ENCODE data around the gene ACSS2.

ACSS2 gene

GRCh38 chr20:34965051-34965450 lies 88.6 kb downstream of the ACSS2 start:
- no peak overlapping the region for H3K4me3 ChIP-seq (ENCODE audit: extremely low read depth, insufficient read depth, low read length, poor library complexity, severe bottlenecking)
- no peaks in the 10 kb centered on the region for H3K36me3 ChIP-seq (ENCODE audit: control insufficient read depth, insufficient read depth, low read length)
- H3K9me3 ChIP-seq (ENCODE audit: control insufficient read depth, low read length) = no peaks in the 10 kb centered on the region
- H3K4me1 ChIP-seq (ENCODE audit: control insufficient read depth, insufficient read depth, low read length, poor library complexity, severe bottlenecking) = no peaks in the 10 kb centered on the region
- no peak overlapping the region for H3K27ac ChIP-seq (ENCODE audit: low read depth, low read length, severe bottlenecking)
- 87 to 90% methylated on average over 5 of the region's 5 CpGs for WGBS, 2 experiments (ENCODE audit: insufficient coverage in 2 of 2)

- 91% methylated on average over 5 of the region's 5 CpGs for WGBS, 2 experiments (ENCODE audit: insufficient coverage in 2 of 2)
Observed at GRCh38 chr20:34967421-34967820, 91.0 kb downstream of the ACSS2 start.

GRCh38 chr20:34968042-34968775 lies 91.8 kb downstream of the ACSS2 start:
- no peaks in the 10 kb centered on the region for H3K36me3 ChIP-seq (ENCODE audit: control insufficient read depth, insufficient read depth, low read length)

More at GRCh38 chr20:34967421-34967820, 91.0 kb downstream of the ACSS2 start:
- no peak overlapping the region for H3K4me3 ChIP-seq (ENCODE audit: extremely low read depth, insufficient read depth, low read length, poor library complexity, severe bottlenecking)
- H3K36me3 ChIP-seq (ENCODE audit: control insufficient read depth, insufficient read depth, low read length) = no peaks in the 10 kb centered on the region
- no peaks in the 10 kb centered on the region for H3K4me1 ChIP-seq (ENCODE audit: control insufficient read depth, insufficient read depth, low read length, poor library complexity, severe bottlenecking)
- no peak overlapping the region for H3K27ac ChIP-seq (ENCODE audit: low read depth, low read length, severe bottlenecking)
- H3K9me3 ChIP-seq (ENCODE audit: control insufficient read depth, low read length) = no peaks in the 10 kb centered on the region

GRCh38 chr20:34970193-34970840 lies 93.9 kb downstream of the ACSS2 start:
- no peak overlapping the region for H3K27ac ChIP-seq (ENCODE audit: low read depth, low read length, severe bottlenecking)
- no peaks in the 10 kb centered on the region for H3K4me1 ChIP-seq (ENCODE audit: control insufficient read depth, insufficient read depth, low read length, poor library complexity, severe bottlenecking)
- H3K36me3 ChIP-seq (ENCODE audit: control insufficient read depth, insufficient read depth, low read length) = no peaks in the 10 kb centered on the region
- no peak overlapping the region for H3K4me3 ChIP-seq (ENCODE audit: extremely low read depth, insufficient read depth, low read length, poor library complexity, severe bottlenecking)
- no peaks in the 10 kb centered on the region for H3K9me3 ChIP-seq (ENCODE audit: control insufficient read depth, low read length)
- 92 to 93% methylated on average over 5 to 7 of the region's 7 CpGs for WGBS, 2 experiments (ENCODE audit: insufficient coverage in 2 of 2)

More at GRCh38 chr20:34968042-34968775, 91.8 kb downstream of the ACSS2 start:
- Histone ChIP-seq H3K27ac (ENCODE audit: low read depth, low read length, severe bottlenecking) (no peak overlapping the region), H3K9me3 (ENCODE audit: control insufficient read depth, low read length) (no peaks in the 10 kb centered on the region), H3K4me3 (ENCODE audit: extremely low read depth, insufficient read depth, low read length, poor library complexity, severe bottlenecking) (no peak overlapping the region), H3K4me1 (ENCODE audit: control insufficient read depth, insufficient read depth, low read length, poor library complexity, severe bottlenecking) (no peaks in the 10 kb centered on the region)
- WGBS, 2 experiments (ENCODE audit: insufficient coverage in 2 of 2) = 91 to 100% methylated on average over 2 to 4 of the region's 7 CpGs

GRCh38 chr20:34970846-34971560 lies 94.6 kb downstream of the ACSS2 start:
- Histone ChIP-seq H3K36me3 (ENCODE audit: control insufficient read depth, insufficient read depth, low read length) (no peaks in the 10 kb centered on the region), H3K4me1 (ENCODE audit: control insufficient read depth, insufficient read depth, low read length, poor library complexity, severe bottlenecking) (no peaks in the 10 kb centered on the region), H3K9me3 (ENCODE audit: control insufficient read depth, low read length) (no peaks in the 10 kb centered on the region), H3K4me3 (ENCODE audit: extremely low read depth, insufficient read depth, low read length, poor library complexity, severe bottlenecking) (no peak overlapping the region), H3K27ac (ENCODE audit: low read depth, low read length, severe bottlenecking) (no peak overlapping the region)
- 92 to 97% methylated on average over 8 to 9 of the region's 9 CpGs for WGBS, 2 experiments (ENCODE audit: insufficient coverage in 2 of 2)

- Histone ChIP-seq H3K4me3 (ENCODE audit: extremely low read depth, insufficient read depth, low read length, poor library complexity, severe bottlenecking) (no peak overlapping the region), H3K4me1 (ENCODE audit: control insufficient read depth, insufficient read depth, low read length, poor library complexity, severe bottlenecking) (no peaks in the 10 kb centered on the region), H3K36me3 (ENCODE audit: control insufficient read depth, insufficient read depth, low read length) (no peaks in the 10 kb centered on the region), H3K27ac (ENCODE audit: low read depth, low read length, severe bottlenecking) (no peak overlapping the region), H3K9me3 (ENCODE audit: control insufficient read depth, low read length) (no peaks in the 10 kb centered on the region)
- 92 to 99% methylated on average over 7 to 10 of the region's 10 CpGs for WGBS, 2 experiments (ENCODE audit: insufficient coverage in 2 of 2)
Observed at GRCh38 chr20:34971561-34972235, 95.3 kb downstream of the ACSS2 start.

- no peaks in the 10 kb centered on the region for H3K36me3 ChIP-seq (ENCODE audit: control insufficient read depth, insufficient read depth, low read length)
- no peak overlapping the region for H3K27ac ChIP-seq (ENCODE audit: low read depth, low read length, severe bottlenecking)
- H3K4me1 ChIP-seq (ENCODE audit: control insufficient read depth, insufficient read depth, low read length, poor library complexity, severe bottlenecking) = no peaks in the 10 kb centered on the region
- WGBS, 2 experiments (ENCODE audit: insufficient coverage in 2 of 2) = 69 to 77% methylated on average over 3 to 4 of the region's 4 CpGs
- H3K4me3 ChIP-seq (ENCODE audit: extremely low read depth, insufficient read depth, low read length, poor library complexity, severe bottlenecking) = no peak overlapping the region
- no peaks in the 10 kb centered on the region for H3K9me3 ChIP-seq (ENCODE audit: control insufficient read depth, low read length)
Observed at GRCh38 chr20:34974246-34974645, 97.8 kb downstream of the ACSS2 start.

GRCh38 chr20:34976286-34976685 lies 99.9 kb downstream of the ACSS2 start:
- no peak overlapping the region for H3K27ac ChIP-seq (ENCODE audit: low read depth, low read length, severe bottlenecking)
- no peaks in the 10 kb centered on the region for H3K4me1 ChIP-seq (ENCODE audit: control insufficient read depth, insufficient read depth, low read length, poor library complexity, severe bottlenecking)
- H3K9me3 ChIP-seq (ENCODE audit: control insufficient read depth, low read length) = no peaks in the 10 kb centered on the region
- H3K36me3 ChIP-seq (ENCODE audit: control insufficient read depth, insufficient read depth, low read length) = no peaks in the 10 kb centered on the region
- WGBS, 2 experiments (ENCODE audit: insufficient coverage in 2 of 2) = 91 to 93% methylated on average over 10 to 12 of the region's 12 CpGs
- no peak overlapping the region for H3K4me3 ChIP-seq (ENCODE audit: extremely low read depth, insufficient read depth, low read length, poor library complexity, severe bottlenecking)

Data from mesodermal cell (in vitro differentiated cells).